BLaER1 (cell line): ENCODE measurements around the gene DOP1B.

Experiments
- H3K27ac ChIP-seq: shearing (Covaris generic); formaldehyde crosslinking; 2 replicates; pipeline ENCODE4 v1.8.1; 2022
- H3K27me3 ChIP-seq: shearing (Covaris generic); formaldehyde crosslinking; 2 replicates; pipeline ENCODE4 v1.8.1; 2022
- H3K36me3 ChIP-seq: shearing (Covaris generic); formaldehyde crosslinking; 2 replicates; pipeline ENCODE4 v1.8.1; 2022
- H3K4me1 ChIP-seq: shearing (Covaris generic); formaldehyde crosslinking; 2 replicates; pipeline ENCODE4 v1.8.1; 2022
- H3K4me2 ChIP-seq: shearing (Covaris generic); formaldehyde crosslinking; 2 replicates; pipeline ENCODE4 v1.8.1; 2022
- H3K4me3 ChIP-seq: shearing (Covaris generic); formaldehyde crosslinking; 2 replicates; pipeline ENCODE4 v1.8.1; 2022
- H3K9ac ChIP-seq: shearing (Covaris generic); formaldehyde crosslinking; 2 replicates; pipeline ENCODE4 v1.8.1; 2022
- H3K9me3 ChIP-seq: shearing (Covaris generic); formaldehyde crosslinking; 2 replicates; pipeline ENCODE4 v1.8.1; 2022
- H4K20me1 ChIP-seq: shearing (Covaris generic); formaldehyde crosslinking; 2 replicates; pipeline ENCODE4 v1.8.1; 2022
- Cebpa-rat ChIP-seq: shearing (Covaris generic); IDR thresholded peaks from 2 replicates; pipeline ENCODE4 v1.8.1; 2022

Gene DOP1B

DNA sequence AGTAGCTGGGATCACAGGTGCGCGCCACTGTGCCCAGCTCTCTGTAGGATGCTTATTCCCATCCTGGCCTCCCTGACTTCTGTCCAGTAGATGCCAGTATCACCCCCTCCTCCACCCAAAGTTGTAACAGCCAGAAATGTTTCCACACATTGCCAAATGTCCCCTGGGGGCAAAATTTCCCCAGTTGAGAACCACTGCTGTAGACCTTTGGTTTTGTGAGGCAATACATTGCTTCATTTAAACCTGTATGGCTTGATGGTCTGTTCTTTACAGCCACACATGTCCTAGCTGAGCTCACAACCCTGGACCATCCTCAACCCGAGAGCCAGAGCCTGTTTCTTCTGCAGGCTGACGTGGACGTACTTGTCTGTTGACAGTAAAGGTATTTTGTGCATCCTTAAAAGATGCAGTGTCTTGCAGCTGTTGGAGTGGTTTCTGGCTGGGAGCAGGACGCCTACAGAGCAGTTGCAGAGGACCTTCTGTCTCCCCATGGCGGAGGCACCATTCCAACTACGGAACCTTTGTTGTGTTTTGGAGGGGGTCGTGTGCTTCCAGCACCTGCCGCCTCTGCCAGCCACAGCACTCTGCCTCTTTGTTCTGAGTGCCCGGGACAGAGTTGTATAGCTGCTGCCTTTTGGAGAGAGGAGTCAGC lies 26.6 kb downstream of the DOP1B start:
- Histone ChIP-seq H3K27ac (no peak overlapping the region; the same call in 1 of the 2 replicates), H3K9me3 (peaks cover 18% of the 10 kb centered on the region; the same call in 1 of the 2 replicates), H4K20me1 (no peaks in the 10 kb centered on the region), H3K9ac (no peak overlapping the region), H3K4me3 (no peak overlapping the region), H3K27me3 (no peaks in the 10 kb centered on the region), H3K4me1 (peaks cover 32% of the 10 kb centered on the region), H3K36me3 (peaks cover 22% of the 10 kb centered on the region), H3K4me2 (peak overlapping the region; percentile 27)
- TF ChIP-seq Cebpa-rat = no peak

DNA sequence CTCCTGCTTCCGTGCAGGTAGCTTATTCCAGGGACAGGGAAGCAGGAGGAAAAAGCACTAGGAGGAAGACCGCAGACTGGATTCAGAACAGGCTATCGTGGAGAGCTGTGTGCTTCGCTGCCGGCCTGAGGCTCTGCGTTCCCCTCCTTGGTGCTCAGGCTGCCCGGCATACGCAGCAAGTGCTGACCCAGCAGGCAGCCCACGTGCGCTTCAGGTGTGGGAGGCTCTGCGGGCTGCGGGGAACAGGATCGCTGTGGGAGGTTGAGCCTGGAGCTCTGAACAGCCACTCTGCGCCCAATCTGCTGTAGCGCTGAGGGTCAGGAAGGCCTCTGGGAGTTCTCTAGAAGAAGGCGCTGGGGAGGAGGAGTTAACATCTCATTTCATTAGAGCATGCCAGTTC lies 27.9 kb downstream of the DOP1B start:
- Histone ChIP-seq H4K20me1 (no peaks in the 10 kb centered on the region), H3K4me3 (no peak overlapping the region), H3K4me1 (peaks cover 37% of the 10 kb centered on the region), H3K9me3 (peaks cover 10% of the 10 kb centered on the region; the same call in 1 of the 2 replicates), H3K27me3 (no peaks in the 10 kb centered on the region), H3K9ac (no peak overlapping the region), H3K4me2 (no peak overlapping the region), H3K36me3 (peaks cover 13% of the 10 kb centered on the region), H3K27ac (no peak overlapping the region)
- no peak for TF ChIP-seq Cebpa-rat

DNA sequence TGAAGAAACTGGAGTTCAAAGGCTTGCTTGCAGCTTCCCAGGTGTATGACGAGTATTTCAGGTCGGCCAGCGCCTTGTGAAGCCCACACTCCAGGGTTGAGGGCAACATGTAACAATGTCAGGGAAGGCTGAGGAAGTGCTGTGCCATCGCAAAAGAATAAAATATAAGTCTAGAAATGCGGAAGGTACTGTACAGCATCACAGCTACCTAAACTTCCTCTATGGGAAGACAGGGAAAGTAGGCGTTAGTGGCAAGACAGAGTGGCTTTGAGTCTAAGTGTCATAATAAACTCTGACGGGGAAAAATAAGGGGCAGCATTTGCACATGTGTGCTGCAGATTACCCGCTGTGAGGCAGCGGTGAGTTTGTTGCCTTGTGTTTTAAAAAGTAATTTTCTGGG lies 28.9 kb downstream of the DOP1B start:
- H3K9me3 ChIP-seq = 0 out of 2 replicates have a peak, but pooled peaks cover under 1% of the 10 kb centered on the region
- peaks cover 7% of the 10 kb centered on the region; the same call in 1 of the 2 replicates for H3K36me3 ChIP-seq
- no peaks in the 10 kb centered on the region for H4K20me1 ChIP-seq

DNA sequence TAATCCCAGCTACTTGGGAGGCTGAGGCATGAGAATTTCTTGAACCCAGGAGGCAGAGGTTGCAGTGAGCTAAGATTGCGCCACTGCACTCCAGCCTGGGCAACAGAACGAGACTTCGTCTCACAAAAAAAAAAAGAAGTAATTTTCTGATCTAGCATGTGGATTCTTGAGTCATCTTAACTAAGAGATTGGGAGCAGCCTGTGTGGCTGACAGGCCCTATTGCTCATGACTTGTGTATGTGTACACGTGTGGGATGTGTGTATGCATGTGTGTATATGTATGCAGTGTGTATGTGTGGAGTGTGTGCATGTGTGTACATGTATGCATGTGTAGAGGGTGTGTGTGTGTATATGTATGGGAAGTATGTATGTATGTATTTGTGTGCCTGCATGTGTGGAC lies 29.5 kb downstream of the DOP1B start:
- H3K4me1 ChIP-seq = peaks cover 35% of the 10 kb centered on the region

More for the DNA sequence above, 28.9 kb downstream of the DOP1B start:
- peaks cover 37% of the 10 kb centered on the region for H3K4me1 ChIP-seq
- H3K27me3 ChIP-seq = no peaks in the 10 kb centered on the region
- no peak overlapping the region for H3K27ac ChIP-seq
- no peak overlapping the region for H3K4me2 ChIP-seq
- H3K9ac ChIP-seq = no peak overlapping the region
- H3K4me3 ChIP-seq = no peak overlapping the region
- no peak for TF ChIP-seq Cebpa-rat

DNA sequence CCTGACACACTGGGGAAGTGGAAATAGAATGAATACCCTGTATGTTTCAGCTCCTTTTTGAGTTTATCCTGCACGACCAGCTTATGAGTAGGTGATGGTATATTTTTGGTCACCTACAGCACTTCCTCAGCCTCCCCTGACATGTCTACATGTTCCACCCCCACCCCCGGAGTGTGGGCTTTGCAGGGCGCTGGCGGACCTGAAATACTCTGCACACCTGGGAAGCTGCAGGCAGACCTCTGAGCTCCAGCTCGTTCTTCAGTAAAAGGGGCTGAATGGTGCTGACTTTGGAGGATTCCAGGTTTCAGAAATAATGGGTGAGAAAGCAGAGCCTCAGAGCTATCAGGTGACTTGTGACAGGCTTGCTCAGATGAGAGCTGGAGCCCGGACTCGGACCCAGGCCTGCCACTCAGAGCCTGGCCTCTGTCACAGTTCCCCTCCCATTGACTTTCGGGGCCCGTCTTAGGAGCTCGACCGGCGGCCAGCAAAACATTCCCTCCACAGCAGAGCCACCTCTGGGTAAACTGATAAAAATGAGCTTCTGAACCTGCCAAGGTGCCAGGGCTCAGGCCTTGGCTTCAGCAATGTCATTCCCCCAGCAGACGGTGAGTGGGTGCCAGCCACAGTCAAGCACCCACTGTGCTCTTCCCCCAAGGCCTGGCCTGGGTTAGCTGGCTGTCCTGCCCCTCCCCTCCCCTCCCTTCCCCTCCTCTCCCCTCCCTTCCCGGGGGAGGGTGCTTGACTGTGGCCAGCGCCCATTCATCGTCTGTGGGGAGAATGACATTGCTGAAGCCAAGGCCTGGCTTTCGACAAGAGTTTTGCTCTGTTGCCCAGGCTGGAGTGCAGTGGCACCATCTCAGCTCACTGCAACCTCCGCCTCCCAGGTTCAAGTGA lies 30.1 kb downstream of the DOP1B start:
- Histone ChIP-seq H3K4me1 (peaks cover 29% of the 10 kb centered on the region), H3K27me3 (no peaks in the 10 kb centered on the region), H3K4me2 (no peak overlapping the region), H3K27ac (no peak overlapping the region), H4K20me1 (no peaks in the 10 kb centered on the region), H3K9ac (no peak overlapping the region), H3K9me3 (no peaks in the 10 kb centered on the region), H3K36me3 (peaks cover 7% of the 10 kb centered on the region; the same call in 1 of the 2 replicates), H3K4me3 (no peak overlapping the region)
- no peak for TF ChIP-seq Cebpa-rat

More for the DNA sequence above, 29.5 kb downstream of the DOP1B start:
- TF ChIP-seq Cebpa-rat = no peak
- H3K27me3 ChIP-seq = no peaks in the 10 kb centered on the region
- H3K4me2 ChIP-seq = no peak overlapping the region
- no peaks in the 10 kb centered on the region for H4K20me1 ChIP-seq
- H3K36me3 ChIP-seq = peaks cover 7% of the 10 kb centered on the region; the same call in 1 of the 2 replicates
- no peaks in the 10 kb centered on the region for H3K9me3 ChIP-seq
- no peak overlapping the region for H3K27ac ChIP-seq
- no peak overlapping the region for H3K9ac ChIP-seq
- H3K4me3 ChIP-seq = no peak overlapping the region

DNA sequence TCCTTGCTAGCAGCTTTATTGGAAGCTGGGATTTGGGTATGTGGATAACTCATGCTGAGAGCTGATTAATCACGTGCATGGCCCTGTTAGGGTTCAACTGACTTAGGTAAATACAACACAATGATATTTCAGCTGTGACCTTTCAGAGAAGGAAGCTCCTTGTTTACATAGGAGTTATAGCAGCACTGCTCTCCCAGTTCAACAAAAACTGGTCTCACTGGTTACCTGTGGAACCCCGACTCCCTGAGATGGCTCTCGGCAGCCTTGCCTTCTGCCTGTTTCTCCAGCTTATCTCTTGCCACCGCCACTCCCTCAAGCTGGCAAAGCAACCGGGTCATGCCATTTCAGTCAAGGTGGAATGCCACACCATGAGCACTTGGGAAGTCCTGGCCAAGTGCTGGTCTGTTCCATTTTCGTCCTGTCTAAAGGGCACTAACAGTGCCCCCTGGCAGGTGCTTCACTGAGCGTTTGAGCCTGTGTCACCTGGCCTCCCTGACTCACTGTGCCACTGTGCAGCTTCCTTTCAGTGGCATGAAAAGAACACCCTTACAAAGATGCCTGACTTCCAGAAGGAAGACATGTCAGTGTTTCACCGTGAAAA lies 31.6 kb downstream of the DOP1B start:
- no peak overlapping the region for H3K27ac ChIP-seq
- H3K4me2 ChIP-seq = no peak overlapping the region
- no peaks in the 10 kb centered on the region for H3K9me3 ChIP-seq
- TF ChIP-seq Cebpa-rat = no peak
- peaks cover 7% of the 10 kb centered on the region; the same call in 1 of the 2 replicates for H3K36me3 ChIP-seq
- H3K27me3 ChIP-seq = no peaks in the 10 kb centered on the region
- no peak overlapping the region for H3K4me3 ChIP-seq
- peaks cover 14% of the 10 kb centered on the region for H3K4me1 ChIP-seq
- H3K9ac ChIP-seq = no peak overlapping the region
- no peaks in the 10 kb centered on the region for H4K20me1 ChIP-seq

DNA sequence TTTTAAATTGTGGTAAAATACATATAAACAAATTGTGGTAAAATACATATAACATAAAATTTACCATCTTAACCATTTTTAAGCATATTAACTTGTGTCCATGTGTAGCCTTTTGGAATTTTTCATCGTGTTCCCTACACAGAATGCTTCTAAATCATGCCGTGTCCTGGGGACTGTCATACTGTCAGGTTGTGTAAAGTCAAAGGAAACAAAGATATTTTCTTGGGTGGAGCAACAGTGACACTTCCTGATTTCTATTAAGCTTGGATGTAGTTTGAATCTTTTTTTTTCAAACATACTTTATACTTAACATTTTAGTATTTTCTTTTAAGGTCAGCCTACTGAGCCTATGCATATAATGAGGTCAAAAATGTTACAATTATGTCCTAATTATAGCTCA lies 32.3 kb downstream of the DOP1B start:
- H3K27ac ChIP-seq = no peak overlapping the region
- H3K4me1 ChIP-seq = peaks cover 7% of the 10 kb centered on the region
- H4K20me1 ChIP-seq = no peaks in the 10 kb centered on the region
- H3K9me3 ChIP-seq = no peaks in the 10 kb centered on the region
- no peak for TF ChIP-seq Cebpa-rat
- H3K4me3 ChIP-seq = no peak overlapping the region
- no peak overlapping the region for H3K9ac ChIP-seq
- no peak overlapping the region for H3K4me2 ChIP-seq
- H3K27me3 ChIP-seq = no peaks in the 10 kb centered on the region
- peaks cover 7% of the 10 kb centered on the region; the same call in 1 of the 2 replicates for H3K36me3 ChIP-seq

DNA sequence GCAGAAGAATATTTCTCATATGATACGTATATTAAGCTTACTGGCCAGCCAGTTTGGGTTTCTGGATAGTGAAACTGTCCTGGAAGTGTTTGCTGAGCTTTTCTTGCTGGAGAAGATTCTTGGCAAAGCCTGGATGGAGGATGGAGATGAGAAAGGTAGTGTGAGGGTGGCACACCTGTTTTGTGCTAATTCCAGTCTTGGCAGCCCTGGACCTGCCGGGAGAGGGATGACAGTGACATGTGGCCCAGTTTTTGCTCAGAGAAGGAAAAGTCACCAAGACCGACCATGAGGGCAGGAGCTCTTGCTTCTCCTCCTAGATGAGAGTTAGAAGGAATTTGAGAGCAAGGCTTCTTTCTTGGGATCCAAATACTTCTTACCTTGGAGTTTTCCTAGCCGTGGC lies 34.1 kb downstream of the DOP1B start:
- Histone ChIP-seq H3K4me3 (no peak overlapping the region), H3K9me3 (no peaks in the 10 kb centered on the region), H3K4me2 (no peak overlapping the region), H3K9ac (no peak overlapping the region), H3K27me3 (no peaks in the 10 kb centered on the region), H4K20me1 (no peaks in the 10 kb centered on the region), H3K36me3 (peaks cover under 1% of the 10 kb centered on the region; the same call in 1 of the 2 replicates), H3K4me1 (0 out of 2 replicates have a peak, but pooled peaks cover 5% of the 10 kb centered on the region), H3K27ac (no peak overlapping the region)
- TF ChIP-seq Cebpa-rat = no peak

DNA sequence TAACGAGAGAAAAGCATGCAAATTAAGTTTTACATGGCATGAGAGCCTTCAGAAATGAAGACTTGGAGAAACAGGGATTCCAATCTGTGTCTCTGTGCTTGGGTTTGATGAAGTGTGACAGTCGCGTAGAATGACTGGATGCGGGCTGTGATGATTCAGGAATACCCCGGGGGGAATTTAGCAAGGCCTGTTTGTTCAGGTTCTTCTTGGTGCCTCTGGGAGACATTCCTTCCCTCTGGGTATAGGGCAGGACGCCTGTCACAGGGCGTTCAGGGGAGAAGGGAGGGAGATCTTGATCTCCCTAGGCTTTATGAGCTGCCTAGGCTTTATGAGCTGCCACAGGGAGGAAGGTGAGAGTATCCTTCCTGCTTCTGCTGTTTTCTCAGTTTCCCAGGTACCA lies 36.6 kb downstream of the DOP1B start:
- Histone ChIP-seq H3K4me1 (0 out of 2 replicates have a peak, but pooled peaks cover 5% of the 10 kb centered on the region), H3K36me3 (no peaks in the 10 kb centered on the region; the same call in 1 of the 2 replicates), H3K9ac (no peak overlapping the region), H4K20me1 (no peaks in the 10 kb centered on the region), H3K4me2 (no peak overlapping the region), H3K9me3 (no peaks in the 10 kb centered on the region), H3K27me3 (no peaks in the 10 kb centered on the region), H3K27ac (no peak overlapping the region), H3K4me3 (no peak overlapping the region)
- no peak for TF ChIP-seq Cebpa-rat
